HCEC 1CT (cell line): ENCODE data around the gene SHROOM1.
"Not testable (repeated sequence)": the region's sequence is repeated elsewhere in the genome, so short reads cannot be mapped to it uniquely, and the experiment has no call there.

ENCODE experiments used
- DNase-seq: peaks from one replicate; pipeline ENCODE4 v3.0.0-alpha.2; 2017

The SHROOM1 gene, protein sequence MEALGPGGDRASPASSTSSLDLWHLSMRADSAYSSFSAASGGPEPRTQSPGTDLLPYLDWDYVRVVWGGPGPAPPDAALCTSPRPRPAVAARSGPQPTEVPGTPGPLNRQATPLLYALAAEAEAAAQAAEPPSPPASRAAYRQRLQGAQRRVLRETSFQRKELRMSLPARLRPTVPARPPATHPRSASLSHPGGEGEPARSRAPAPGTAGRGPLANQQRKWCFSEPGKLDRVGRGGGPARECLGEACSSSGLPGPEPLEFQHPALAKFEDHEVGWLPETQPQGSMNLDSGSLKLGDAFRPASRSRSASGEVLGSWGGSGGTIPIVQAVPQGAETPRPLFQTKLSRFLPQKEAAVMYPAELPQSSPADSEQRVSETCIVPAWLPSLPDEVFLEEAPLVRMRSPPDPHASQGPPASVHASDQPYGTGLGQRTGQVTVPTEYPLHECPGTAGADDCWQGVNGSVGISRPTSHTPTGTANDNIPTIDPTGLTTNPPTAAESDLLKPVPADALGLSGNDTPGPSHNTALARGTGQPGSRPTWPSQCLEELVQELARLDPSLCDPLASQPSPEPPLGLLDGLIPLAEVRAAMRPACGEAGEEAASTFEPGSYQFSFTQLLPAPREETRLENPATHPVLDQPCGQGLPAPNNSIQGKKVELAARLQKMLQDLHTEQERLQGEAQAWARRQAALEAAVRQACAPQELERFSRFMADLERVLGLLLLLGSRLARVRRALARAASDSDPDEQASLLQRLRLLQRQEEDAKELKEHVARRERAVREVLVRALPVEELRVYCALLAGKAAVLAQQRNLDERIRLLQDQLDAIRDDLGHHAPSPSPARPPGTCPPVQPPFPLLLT

GRCh38 chr5:132830436-132831094 is at the start of gene SHROOM1:
SHROOM1 (minus strand) TSS chr5:132830647; CDS start chr5:132826140, 4,507 bp downstream.
- DNase-seq: peak; percentile 66

DNA sequence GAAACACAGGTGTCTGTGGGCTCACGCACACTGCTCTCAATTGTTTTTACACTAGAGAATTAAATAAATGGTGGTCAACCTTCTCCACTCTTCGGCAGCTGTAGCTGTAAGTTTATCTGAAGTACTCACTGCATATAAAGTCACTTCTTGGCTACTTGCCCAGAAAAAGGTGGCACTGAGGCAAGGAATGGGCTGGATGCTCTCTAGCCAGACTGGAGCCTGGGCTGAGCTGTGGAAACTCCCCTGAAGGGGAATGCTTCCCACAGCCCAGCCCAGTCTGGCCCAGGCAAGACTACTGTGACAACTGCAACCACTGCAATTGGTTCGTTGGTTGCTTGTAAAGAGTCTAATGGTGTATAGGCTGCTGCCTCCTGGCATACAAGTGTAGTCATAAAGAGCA is 47.5 kb upstream of the SHROOM1 start:
- DNase-seq: no peak

- DNase-seq: no peak
Observed at GRCh38 chr5:132877466-132877865, 47.0 kb upstream of the SHROOM1 start.

DNA sequence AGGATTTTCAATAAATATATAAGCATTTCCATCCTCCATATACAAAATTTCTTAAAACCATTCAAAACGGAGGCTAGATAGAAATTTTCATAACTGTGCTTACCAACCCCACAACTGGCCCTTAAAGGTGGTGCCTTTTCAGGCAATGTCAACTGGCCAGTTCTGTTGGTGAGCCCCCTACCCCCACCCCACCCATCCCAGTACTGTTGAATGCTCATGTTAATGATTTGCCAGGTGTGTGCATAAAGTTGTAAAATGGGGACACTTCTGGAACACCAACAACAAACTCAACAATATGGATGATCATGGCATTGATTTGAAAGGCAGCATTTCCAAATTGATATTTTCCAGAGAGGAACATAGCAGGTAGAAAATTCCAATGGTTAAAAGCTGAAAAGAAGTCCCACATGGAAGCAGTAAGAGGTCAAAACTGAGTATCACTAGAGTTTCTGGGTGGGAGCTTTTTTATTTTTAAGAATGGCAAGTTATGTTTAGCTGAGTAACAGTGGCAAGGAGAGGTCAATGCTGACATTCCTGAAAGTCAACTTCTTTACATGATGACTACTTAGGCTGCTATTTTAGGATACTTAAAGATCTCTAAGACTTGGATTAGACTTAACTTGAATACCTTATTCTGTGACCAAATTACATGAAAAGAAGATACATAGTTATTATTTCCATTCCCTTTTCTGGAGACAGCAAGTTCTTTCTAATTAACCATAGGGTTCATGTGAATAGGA is 45.7 kb upstream of the SHROOM1 start:
- DNase-seq: peak; percentile 13

GRCh38 chr5:132873930-132874271 is 43.5 kb upstream of the SHROOM1 start:
- no peak for DNase-seq

GRCh38 chr5:132873119-132873929 is 42.9 kb upstream of the SHROOM1 start, which contains the start of gene LEAP2:
LEAP2 (plus strand) TSS chr5:132873668; CDS start chr5:132873695, 27 bp downstream.
- DNase-seq: no peak

DNA sequence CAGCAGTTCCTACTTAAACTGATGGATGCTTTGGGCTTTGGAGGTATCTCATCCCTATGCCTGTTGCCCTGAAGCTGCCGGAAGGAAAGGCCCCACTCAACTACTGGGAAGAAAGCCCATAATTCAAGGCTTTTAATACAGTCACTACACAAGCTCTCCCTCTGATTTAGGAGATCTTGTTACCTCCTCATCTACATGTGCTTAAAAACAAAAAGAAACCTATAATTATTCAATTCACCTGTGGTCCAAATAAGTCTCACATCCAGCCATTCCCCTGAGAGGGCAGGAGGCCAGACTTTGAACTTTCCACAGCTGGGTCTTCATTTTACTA is 42.3 kb upstream of the SHROOM1 start:
- no peak for DNase-seq

DNA sequence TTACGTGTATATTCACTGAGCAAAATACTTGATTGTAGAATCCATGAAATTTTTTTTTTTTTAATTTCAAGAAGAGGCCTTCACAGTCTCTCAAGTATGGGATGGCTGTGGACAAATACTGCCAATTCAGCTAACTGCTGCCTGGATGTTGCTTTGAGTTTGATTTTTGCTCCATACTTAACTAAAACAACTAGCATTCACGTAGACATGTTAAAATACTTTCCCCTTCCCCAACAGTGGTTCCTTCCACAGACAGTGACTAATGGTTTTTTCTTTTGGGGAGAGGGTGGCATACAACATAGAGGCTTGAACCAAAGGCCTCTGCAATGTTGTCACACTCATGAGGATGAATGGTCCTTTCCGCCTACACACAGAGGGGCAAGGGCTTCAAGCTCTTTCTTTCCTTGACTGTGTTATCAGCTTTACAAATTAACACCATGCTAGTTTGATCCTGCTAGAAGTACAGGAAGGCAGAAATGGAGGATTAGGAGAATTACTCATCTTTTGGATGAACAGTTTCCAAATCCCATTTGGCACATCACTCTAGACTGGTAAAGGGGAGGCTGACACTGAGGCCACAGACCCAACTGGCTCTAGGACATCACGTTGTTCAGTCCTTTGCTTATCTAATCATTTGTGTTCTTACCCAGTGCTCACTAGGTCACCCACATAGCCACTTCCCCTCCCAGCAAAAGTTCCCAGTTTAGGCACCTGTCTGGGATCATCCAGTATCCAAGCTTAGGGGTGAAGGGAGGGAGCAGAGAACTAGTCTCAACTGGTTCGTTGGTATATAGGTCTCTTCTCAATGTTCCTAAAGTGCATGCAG is 41.2 kb upstream of the SHROOM1 start:
- no peak for DNase-seq

DNA sequence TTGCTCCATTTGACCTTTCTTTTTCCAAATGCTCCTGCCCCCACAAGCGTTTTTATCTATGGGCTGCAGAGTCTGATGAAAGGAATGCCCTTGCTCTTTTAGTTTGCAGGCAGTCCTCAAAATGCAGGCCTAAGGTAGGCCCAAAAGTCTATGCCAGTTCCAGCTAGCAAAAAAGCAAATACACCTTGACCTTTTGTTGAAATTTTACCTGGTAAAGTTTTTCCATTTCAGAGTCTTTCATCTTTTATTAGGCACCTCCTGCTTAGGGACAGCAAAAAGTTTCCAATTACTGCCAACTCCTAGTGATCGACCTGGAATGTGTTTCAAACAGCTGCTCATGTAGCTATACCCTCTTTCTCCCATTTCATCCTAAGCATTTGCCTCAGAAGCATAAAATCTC is 40.4 kb upstream of the SHROOM1 start:
- no peak for DNase-seq

DNA sequence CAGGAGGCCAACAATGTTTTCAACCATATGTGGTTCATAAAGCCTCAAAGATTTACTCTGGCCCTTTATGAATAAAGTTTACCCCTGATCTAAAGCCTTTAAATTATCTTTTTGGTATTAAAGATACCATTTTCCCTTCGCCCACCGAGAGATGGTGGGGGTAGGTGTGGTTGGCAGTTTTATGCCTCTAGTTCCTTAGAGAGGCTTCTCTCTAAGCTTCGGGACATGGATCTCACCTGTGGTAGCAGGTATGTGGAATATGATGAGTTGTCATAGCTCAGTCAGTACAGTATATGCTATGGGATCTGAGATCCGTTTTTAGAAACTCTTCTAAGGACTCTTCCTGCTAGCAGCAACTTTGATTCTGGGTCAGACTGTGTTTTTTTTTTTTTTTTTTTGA is 38.3 kb upstream of the SHROOM1 start:
- DNase-seq: no peak

DNA sequence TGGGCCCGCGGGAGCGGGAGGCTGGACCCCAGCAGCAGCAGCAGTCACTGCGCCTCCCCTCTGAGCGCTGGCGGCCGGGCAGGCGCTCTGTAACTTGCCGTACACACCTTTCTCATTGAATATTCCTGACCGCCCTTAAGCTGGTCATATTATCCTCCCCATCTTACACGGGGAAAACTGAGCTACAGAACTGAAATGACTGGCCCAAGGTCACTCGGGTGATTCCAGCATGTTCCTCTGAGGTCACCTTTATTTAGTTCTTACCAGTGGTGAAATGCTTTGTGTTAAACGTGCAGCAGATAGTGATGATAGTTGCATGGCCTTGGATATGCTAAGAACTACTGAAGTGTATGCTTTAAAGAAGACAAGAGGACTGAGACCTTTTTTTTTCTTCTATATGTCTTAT is 36.6 kb upstream of the SHROOM1 start:
- no peak for DNase-seq

- peak; percentile 100 for DNase-seq
Observed at GRCh38 chr5:132866342-132867045, 36.0 kb upstream of the SHROOM1 start, which contains the start of the genes GDF9 and UQCRQ. GDF9 (minus strand) TSS chr5:132866469; CDS start chr5:132864533, 1,936 bp downstream. UQCRQ (plus strand) TSS chr5:132866642; CDS start chr5:132866882, 240 bp downstream.

DNA sequence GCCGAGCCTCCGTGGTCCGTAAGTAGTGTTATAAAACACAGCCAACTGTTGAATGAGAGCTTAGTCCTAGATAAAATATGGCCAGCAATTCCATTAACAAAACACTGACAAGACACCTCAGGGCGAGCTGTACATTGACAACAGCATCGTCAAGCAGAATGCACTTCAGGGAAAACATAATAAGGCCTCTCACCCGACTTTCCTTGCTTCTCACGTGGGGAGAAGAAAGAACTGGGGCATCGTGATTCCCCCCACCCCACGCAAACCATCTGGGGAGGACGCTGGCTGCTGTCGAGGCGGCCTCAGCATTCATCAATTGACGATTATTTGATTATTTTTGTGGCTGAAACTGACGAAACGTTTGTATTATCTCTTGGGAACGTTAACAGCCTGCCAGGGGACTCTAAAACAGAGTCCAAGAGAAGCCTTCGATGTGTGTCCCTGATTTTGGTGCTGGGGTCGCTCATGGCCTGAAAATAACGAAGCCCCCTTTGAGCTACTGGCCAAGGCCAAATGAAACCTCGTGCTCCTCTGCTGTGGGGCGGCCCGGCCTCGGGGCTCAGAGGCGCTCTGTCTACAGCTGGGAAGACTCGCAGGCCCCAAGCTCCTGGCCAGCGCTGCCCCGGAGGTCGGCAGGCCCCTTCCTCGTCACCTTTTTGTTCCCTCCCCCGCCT is 35.4 kb upstream of the SHROOM1 start:
- no peak for DNase-seq

GRCh38 chr5:132860742-132861141 is 30.3 kb upstream of the SHROOM1 start:
- DNase-seq: no peak

GRCh38 chr5:132859889-132860437 is 29.5 kb upstream of the SHROOM1 start:
- peak; percentile 28 for DNase-seq

GRCh38 chr5:132856011-132856410 is 25.6 kb upstream of the SHROOM1 start:
- DNase-seq: no peak

DNA sequence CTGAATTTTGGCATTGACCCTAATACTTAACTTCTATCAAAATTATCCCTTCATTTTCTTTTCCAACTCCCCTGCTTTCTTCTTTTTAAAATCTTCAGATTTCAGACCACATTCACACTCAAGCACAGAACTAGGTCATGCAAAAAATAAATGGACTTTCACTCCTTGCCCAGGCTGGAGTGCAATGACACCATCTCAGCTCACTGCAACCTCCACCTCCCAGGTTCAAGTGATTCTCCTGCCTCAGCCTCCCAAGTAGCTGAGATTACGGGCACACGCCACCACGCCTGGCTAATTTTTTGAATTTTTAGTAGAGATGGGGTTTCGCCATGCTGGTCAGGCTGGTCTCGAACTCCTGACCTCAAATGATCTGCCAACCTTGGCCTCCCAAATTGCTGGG is 24.5 kb upstream of the SHROOM1 start:
- not testable (repeated sequence) for DNase-seq

- DNase-seq: no peak
Observed at GRCh38 chr5:132854301-132854700, 23.9 kb upstream of the SHROOM1 start.

DNA sequence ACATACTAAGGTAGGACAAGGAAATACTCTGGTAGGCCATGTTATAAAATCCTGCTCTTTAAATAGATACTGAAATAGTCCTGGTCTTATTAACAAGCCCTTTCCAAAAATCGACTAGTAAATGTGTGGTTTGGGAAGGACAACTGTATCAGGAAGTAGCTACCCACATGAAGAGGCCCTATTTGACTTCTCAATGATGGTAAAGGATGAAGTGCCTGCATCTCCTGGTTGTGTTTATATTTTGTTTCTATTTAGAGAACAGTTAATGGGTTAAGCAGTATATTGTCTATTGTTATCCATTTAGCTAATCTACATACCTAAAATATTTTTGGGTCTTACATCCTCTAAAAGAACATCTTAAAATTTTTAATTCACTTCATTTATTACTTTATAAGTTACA is 23.3 kb upstream of the SHROOM1 start:
- no peak for DNase-seq
